Measurements from ENCODE around the gene UBXN11. TPM values are rescaled to one million over a fixed set of nuclear protein-coding genes. Genes with fewer than 3 reads are reported as not detected.
A peak's percentile ranks its signal among the peaks of the same experiment; 100 is the strongest.

Gene UBXN11
- polyA plus RNA-seq, 3 donors, result 13.1 to 19.1 (median 16.9) TPM

DNA sequence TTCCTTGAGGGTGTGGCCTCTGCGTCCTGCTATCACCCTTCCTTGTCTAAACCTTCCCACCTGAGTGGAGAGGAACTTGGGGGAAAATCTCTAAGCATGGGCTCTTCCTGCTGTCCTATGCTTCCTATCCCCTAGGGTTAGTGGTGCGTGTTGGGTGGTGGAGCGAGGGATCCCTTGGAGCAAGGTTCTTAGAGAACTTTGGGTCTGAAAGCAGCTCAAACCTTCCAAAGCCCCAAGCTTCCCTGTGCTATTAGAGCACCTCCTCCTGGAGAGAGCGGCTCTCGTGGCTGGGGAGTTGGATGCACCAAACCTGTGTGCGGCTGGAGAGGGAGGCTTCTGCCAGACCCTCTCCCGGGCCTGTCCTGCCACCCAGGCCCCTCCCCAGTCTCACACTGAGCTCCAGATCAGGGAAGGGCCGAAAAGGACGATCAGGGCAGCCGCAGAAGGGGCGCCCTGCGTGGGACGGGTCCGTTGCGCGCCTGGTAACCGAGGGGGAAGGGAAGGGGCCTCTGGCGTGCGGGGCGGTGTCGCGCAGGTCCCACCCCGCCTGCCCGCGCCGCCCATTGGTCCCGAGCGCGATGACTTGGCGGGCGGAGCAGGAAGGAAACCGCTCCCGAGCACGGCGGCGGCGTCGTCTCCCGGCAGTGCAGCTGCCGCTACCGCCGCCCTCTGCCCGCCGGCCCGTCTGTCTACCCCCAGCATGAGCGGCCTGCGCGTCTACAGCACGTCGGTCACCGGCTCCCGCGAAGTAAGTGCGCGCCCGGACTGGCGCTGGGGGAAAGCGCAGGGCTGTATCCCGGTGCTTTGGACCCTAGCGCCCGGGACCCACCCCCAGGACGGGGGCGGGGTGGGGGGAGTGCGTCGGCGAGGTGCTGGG is 26.7 kb downstream of the UBXN11 start, which contains the start of gene SH3BGRL3:
Gene SH3BGRL3 (plus strand): TSS at position 631 of the 877 bp plus-strand sequence. CDS start 70 bp downstream, at position 701.
- 1 to 2% (median 1%) methylated on average over 56 to 66 of the region's 66 CpGs for WGBS, 3 donors

DNA sequence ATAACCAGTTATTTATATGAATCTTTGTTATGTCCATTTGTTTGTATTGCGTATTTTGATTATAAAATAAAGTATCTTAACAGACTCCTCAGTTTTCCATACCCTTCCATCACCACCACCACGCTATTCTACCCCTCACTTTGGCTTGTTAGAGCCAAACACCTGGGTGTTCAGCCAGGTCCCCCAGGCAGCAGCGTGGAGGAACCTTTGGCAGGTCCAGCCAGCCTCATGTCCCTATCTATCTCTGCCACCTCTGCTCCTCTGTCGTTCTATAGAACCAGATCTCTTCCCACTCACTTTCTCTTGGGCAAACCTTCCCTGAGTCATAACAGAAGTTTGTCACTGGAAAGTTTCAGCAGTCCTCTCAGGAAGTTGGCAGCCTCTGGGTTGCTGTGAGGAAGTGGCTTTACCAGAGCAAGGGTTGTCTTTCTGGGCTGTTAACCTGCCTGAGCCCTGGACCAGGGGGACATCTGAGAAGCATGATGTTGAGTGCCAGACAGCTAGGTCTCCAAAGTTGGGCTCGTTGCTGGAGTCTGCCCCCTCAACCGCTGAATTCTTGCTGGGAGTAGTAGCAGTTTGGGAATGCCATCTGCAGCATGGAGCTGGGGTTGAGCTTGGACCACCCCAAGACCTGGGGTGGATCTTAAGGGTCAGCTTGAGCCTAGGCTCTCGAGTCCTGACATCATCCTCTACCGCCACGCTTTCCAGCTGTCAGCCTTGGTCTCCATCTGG is 27.5 kb downstream of the UBXN11 start:
- H3K27ac ChIP-seq (ENCODE audit: low read depth, low read length), result peak overlapping the region; percentile 51
- WGBS, 3 donors, result 37 to 50% (median 38%) methylated on average over 9 of the region's 9 CpGs

More for the DNA sequence above, 26.7 kb downstream of the UBXN11 start, which contains the start of gene SH3BGRL3:
- peak within 1 kb of the TSS; percentile 75 for H3K27ac ChIP-seq (ENCODE audit: low read depth, low read length)

DNA sequence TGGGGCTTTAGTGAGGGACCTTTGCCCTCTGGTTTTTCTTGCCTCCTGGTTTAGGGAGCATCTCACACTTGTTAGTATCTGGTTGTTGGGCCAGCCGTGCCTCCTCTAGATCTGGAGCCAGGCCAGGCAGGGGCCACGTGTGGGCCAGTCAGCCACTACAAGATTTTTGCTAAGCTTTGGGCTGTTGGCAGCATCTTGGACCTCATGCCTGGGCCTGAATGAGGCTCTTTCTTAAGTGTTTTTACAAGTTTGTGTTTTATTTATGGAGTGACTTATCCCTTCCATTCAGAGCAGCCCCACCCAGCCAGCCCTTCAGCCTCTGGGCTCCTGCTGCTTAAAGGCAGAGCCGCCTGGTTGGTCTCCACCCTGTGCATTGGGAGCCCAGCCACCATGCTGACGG is 28.1 kb downstream of the UBXN11 start:
- H3K27ac ChIP-seq (ENCODE audit: low read depth, low read length), result peak overlapping the region; percentile 48
- 39 to 56% (median 39%) methylated on average over 4 of the region's 4 CpGs for WGBS, 3 donors

DNA sequence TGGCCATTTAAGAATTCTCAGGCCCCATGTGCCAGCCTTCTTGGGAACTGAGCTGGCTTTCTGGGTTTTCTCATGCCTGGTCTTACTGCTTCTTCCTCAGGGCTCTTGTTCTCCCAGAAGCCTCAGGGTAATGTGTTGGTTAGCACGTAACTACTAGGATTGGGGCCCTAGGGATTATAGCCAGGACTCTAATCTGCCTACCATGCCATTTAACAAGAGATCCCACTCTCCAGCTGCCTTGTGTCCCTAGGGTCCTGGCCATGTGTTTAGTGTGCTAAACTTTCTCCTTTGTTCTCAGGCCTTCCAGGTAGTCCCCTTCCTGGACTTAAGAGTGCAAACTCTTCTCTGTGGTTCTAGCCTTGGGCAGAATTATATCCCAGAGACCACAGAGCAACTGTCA is 28.7 kb downstream of the UBXN11 start:
- 47 to 82% (median 72%) methylated on average over 1 of the region's 1 CpG for WGBS, 3 donors
- H3K27ac ChIP-seq (ENCODE audit: low read depth, low read length), result peak overlapping the region; percentile 48

DNA sequence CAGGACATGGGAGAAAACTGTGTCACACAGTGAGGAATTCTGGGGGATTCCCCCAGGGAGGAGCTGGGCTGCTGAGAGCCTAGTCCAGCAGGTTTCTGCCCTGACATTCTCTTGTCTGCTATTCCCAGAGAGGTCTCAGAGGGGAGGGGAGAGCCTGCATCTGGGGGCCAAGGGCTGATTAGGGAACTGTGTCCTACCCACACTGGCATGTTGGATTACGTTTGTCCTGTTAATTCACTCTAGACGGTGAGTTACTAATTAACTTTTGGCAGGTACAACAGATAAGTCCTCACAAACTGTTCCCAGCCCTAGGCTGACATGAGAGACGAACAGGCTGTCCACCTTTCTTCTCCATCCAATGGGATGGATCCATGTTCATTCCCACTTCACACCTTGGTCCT is 29.2 kb downstream of the UBXN11 start:
- WGBS, 3 donors, result 37 to 86% (median 77%) methylated on average over 3 of the region's 3 CpGs
- no peak overlapping the region for H3K27ac ChIP-seq (ENCODE audit: low read depth, low read length)

DNA sequence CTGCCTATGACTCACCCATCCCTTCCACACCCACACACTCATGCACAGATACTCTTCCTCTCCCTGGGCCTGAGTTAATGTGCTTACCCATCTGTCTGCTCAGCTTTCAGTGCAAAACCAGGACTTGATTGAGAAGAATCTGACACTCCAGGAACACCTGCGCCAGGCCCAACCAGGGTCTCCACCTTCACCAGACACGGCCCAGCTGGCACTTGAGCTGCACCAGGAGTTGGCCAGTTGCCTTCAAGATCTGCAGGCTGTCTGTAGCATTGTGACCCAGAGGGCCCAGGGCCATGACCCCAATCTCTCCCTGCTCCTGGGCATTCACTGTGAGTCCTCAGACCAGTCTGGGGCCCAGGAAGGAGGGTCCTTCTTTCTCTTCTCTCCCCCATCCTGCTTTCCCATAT is 30.0 kb downstream of the UBXN11 start:
- WGBS, 3 donors, result 47 to 50% (median 48%) methylated on average over 2 of the region's 2 CpGs
- no peak overlapping the region for H3K27ac ChIP-seq (ENCODE audit: low read depth, low read length)

DNA sequence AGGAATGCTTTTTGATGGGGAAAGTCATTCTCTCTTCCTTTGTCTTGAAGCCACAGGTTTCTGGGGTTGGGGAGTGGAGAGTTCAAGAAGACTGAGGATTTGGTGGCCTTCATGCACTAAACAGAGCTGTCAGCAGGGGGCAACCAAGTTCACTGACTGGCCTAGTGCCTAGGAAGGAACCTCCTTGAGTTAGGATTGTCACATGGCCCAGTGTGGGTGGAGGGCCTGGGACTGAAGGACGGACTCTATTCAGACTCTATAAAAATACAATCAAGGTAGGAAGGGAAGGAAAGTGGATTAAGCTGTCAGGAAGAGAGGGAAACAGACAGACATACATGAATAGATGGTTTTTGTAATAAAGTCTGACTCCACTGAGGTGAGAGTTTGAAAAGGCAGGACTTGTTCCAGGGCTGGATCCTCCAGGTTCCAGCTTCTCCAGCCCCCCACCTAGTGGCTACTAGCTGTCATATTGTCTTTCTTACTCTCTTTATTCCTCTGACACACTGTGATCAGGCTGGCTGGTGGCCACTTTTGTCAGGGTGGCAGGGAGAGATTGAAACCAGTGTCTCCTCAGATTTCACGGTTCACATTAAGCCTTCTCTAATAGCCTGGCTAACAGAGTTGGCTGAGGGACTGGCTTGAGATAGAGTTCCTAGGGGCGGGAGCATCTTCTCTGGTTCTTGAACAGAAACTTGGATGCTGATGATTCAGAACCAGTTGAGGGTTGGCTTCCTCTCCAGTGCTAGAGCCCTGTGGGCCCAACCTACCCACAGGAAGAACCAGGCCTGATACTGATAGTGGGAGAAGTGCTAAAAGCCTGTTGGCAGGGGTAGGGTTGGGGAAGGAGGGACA is 30.6 kb downstream of the UBXN11 start:
- peak overlapping the region; percentile 43 for H3K27ac ChIP-seq (ENCODE audit: low read depth, low read length)
- 14 to 32% (median 17%) methylated on average over 3 of the region's 3 CpGs for WGBS, 3 donors

DNA sequence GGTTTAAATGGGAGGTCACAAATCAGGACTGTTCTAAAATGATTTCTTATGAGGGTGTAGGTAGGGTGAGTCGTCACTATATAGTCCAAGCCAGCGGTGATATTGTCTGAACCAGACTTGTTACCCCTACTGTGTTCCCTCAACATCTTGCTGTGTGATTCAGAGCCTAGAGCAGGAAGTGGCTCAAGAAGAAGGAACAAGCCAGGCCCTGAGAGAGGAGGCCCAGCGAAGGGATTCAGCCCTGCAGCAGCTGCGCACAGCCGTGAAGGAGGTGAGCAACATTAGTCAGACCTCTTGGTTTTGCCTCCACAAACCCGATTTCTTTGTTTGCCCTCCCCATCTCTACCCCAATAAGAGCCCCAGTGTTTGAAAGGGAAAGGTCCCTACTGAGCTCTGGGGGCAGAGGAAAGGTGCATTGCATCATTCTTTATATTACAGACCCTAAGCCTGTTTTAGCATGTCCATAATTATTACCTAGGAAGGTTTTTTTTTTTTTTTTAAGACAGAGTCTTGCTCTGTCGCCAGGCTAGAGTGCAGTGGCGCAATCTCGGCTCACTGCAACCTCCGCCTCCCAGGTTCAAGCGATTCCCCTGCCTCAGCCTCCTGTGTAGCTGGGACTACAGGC is 31.5 kb downstream of the UBXN11 start:
- peak overlapping the region; percentile 42 for H3K27ac ChIP-seq (ENCODE audit: low read depth, low read length)
- 59 to 86% (median 71%) methylated on average over 11 of the region's 11 CpGs for WGBS, 3 donors

DNA sequence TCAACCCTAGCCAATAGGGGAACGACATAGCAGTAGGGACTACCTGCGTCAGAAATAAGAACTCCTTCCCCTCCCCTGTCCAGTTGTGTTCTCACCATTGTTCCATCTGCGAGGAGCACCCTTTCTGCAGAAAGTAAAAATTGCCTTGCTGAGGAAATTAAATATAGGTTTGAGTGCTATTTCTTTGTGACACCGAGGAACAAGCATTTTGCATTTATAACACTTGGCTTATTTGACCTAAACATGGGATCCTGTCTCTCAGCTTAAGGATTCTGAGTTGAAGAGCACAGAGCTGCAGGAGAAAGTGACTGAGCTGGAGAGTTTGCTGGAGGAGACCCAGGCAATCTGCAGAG is 37.3 kb downstream of the UBXN11 start:
- WGBS, 3 donors, result 96 to 99% (median 98%) methylated on average over 4 of the region's 4 CpGs

DNA sequence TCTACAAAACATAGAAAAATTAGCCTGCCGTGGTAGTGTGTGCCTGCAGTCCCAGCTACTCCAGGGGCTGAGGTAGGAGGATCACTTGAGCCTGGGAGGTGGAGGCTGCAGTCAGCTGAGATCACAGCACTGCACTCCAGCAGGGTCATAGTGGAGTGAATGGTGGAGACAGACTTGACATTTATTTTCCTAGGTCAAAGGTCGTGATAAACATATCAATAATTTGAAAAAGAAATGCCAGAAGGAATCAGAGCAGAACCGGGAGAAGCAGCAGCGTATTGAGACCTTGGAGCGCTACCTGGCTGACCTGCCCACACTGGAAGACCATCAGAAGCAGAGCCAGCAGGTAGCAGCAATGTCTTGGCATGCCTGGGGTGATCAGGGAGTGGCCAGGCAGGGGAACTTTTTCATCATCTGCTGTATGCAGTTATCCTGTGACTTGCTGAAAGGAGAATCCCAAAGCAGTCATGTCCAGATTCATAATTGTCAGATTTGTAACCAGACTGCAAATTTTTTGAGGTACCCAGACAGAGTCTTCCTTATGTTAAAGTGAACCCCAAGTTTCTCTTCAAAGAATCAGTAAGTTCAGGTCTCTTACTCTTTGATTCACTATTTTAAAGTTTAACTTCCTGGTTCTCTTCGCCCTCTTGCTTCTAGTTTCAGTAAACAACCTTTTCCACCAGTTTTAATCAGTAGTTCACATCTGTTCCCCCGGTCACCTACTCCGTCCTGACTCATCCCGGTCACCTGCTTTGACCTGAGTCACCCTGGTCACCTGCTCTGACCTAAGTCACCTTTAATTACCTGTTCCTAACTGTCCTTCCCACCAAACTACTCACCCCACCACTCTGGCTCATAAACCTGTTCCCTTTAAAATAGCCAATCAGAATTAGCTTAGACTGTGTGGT is 37.9 kb downstream of the UBXN11 start:
- 96 to 97% (median 97%) methylated on average over 9 of the region's 9 CpGs for WGBS, 3 donors

More for the DNA sequence above, 37.3 kb downstream of the UBXN11 start:
- H3K27ac ChIP-seq (ENCODE audit: low read depth, low read length), result no peak overlapping the region

DNA sequence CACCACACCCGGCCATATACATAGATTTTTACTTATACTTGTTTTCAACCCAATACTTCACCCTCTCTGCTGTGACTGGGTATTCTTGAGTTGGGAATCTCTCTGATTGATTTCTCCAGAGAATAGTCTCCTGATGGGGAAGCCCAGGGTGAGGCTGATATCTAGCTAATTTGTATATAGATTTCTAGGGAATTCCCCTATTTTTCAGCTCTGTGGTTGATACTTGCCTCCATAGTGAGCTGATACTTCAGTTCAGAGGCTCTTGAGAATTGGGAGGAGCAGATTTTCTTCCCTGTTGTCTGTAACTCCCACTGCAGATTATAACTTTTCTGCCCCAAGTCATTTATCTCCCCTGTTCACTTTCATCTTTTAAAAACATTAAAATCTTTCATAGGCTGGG is 41.0 kb downstream of the UBXN11 start:
- 96 to 100% (median 98%) methylated on average over 1 of the region's 1 CpG for WGBS, 3 donors
- no peak overlapping the region for H3K27ac ChIP-seq (ENCODE audit: low read depth, low read length)

More for the DNA sequence above, 37.9 kb downstream of the UBXN11 start:
- H3K27ac ChIP-seq (ENCODE audit: low read depth, low read length), result no peak overlapping the region

DNA sequence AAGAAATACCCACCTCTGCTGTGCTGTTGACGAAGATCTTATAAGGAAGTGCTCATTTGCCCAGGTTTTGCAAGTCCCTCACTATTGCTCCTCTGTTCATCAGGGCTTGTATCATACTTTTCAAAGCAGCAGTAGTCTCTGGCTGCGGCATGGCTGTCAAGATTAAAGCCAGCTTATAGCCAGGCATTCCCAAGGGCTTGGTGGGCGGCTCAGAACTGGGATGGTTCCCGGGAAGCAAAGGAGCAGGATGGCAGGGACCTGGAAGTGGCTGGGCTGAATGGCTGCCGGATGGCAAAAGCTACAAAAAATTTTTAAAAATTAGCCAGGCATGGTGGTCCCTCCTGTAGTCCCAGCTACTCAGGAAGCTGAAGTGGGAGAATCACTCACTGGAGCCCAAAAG is 43.2 kb downstream of the UBXN11 start:
- 84 to 93% (median 92%) methylated on average over 5 of the region's 5 CpGs for WGBS, 3 donors

DNA sequence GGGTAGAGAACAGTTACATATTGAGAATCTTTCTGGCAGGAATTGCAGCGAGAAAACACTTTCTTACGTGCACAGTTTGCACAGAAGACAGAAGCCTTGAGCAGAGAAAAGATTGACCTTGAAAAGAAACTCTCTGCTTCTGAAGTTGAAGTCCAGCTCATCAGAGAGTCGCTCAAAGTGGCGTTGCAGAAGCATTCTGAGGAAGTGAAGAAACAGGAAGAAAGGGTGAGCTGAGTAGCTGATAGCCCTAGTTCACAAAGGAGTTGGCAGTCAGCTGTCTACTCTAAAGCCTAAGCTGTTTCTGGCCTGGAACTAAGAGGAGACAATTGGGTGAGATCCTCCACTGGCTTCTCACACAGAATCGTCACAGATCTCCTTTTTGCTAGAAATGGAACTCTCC is 46.9 kb downstream of the UBXN11 start:
- H3K27ac ChIP-seq (ENCODE audit: low read depth, low read length), result no peak overlapping the region
- 61 to 90% (median 76%) methylated on average over 5 of the region's 5 CpGs for WGBS, 3 donors

More for the DNA sequence above, 43.2 kb downstream of the UBXN11 start:
- no peak overlapping the region for H3K27ac ChIP-seq (ENCODE audit: low read depth, low read length)

DNA sequence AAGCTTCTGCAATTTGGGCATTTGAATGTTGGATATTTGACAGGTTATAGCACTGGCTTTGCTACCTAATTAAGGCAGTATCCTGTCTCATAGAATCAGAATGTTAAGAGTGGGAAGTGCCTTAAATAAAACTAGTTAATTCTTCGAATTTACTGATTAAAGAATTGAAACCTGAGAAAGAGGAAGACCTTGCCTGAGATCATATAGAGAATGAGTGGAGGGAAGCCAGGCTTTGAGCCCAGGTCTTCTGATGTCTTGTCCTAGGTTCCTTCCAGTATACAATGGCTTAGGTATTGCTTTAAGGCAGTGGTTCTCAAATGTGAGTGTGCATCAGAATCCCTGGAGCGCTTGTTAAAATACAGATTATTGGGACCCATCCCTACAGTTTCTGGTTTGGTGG is 47.4 kb downstream of the UBXN11 start:
- no peak overlapping the region for H3K27ac ChIP-seq (ENCODE audit: low read depth, low read length)
- 80 to 83% (median 81%) methylated on average over 2 of the region's 2 CpGs for WGBS, 3 donors

DNA sequence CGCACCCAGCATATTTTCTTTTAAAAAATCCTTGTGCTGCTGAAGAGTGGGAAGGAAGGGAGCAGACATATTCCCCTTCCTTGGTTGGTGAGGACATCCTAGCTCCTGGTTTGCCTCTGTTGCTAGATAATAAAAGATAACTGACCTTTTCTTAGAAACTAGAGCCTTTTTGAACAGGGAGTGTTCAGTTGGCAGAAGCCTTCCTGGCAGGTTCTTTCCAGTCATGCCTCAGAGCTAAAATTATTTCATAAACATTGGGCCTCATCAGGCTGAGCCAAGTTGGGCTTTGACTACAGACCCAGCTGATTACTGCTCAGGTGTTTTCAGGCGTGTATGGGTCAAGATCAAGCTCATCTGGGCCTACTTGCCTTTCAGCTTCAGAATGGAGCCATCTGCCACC is 49.2 kb downstream of the UBXN11 start:
- no peak overlapping the region for H3K27ac ChIP-seq (ENCODE audit: low read depth, low read length)
- WGBS, 3 donors, result 89 to 95% (median 95%) methylated on average over 2 of the region's 2 CpGs

DNA sequence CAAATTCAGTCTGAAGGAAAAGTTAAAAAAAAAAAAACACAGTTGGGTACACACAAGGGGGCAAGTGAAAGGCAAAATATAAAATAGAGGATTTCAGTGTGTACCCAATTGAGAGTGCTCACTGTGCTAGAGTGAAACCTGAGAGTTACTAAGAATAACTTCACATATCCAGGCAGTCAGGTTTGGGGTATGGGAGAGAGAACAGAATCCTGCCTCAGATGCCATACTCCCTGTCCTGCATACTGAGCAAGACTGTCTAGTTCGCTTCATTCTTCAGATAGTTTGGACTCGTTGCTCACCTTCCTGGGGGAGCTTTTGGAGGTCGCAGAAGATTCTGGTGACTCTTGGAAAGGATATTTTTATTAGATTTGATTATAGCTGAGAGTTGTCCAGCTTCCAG is 52.0 kb downstream of the UBXN11 start:
- no peak overlapping the region for H3K27ac ChIP-seq (ENCODE audit: low read depth, low read length)
- WGBS, 3 donors, result 90 to 95% (median 92%) methylated on average over 3 of the region's 3 CpGs

DNA sequence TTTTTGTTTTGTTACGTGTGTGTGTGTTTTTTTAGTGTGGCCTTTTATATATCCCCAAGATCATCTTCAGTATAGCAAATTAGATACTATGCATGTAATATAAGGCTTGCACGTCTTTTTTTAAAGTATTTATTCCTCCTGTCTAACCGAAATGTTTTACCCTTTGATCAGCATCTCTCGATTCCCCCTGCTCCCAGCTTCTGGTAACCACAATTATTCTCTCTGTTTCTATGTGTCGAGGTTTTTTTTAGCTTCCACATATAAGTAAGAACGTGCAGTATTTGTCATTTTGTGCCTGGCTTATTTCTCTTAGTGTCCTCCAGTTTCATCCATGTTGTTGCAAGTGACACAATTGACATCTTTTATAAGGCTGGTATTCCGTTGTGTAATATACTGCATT is 53.7 kb downstream of the UBXN11 start:
- H3K27ac ChIP-seq (ENCODE audit: low read depth, low read length), result no peak overlapping the region
- 76 to 81% (median 79%) methylated on average over 7 of the region's 7 CpGs for WGBS, 3 donors
